ENCODE measurements around the gene HERC4.
"Not testable (repeated sequence)": the region's sequence is repeated elsewhere in the genome, so short reads cannot be mapped to it uniquely, and the experiment has no call there.

The HERC4 gene

GRCh38 chr10:68047554-68048327, 27.3 kb downstream of the HERC4 start:
- no peak for DNase-seq
- ATAC-seq: no peak

- ATAC-seq: no peak
- no peak for DNase-seq
Measured at GRCh38 chr10:68047122-68047521, 28.0 kb downstream of the HERC4 start.

GRCh38 chr10:68046642-68047041, 28.4 kb downstream of the HERC4 start:
- DNase-seq (no peak), ATAC-seq (no peak)

- ATAC-seq (no peak), DNase-seq (no peak)
Measured at GRCh38 chr10:68043030-68043429, 32.1 kb downstream of the HERC4 start.

- no peak for DNase-seq
- ATAC-seq: no peak
Measured at GRCh38 chr10:68032113-68032512, 43.0 kb downstream of the HERC4 start.

- DNase-seq (no peak), ATAC-seq (no peak)
Measured at GRCh38 chr10:68027429-68027828, 47.7 kb downstream of the HERC4 start.

- peak; percentile 19 for ATAC-seq
- no peak for DNase-seq
Measured at GRCh38 chr10:68023292-68023691, 51.8 kb downstream of the HERC4 start.

GRCh38 chr10:68022324-68022723, 52.8 kb downstream of the HERC4 start:
- DNase-seq, ATAC-seq: not testable (repeated sequence)

- DNase-seq, ATAC-seq: not testable (repeated sequence)
Measured at GRCh38 chr10:68016519-68016918, 58.6 kb downstream of the HERC4 start.

- ATAC-seq (no peak), DNase-seq (no peak)
Measured at GRCh38 chr10:68010426-68010940, 64.6 kb downstream of the HERC4 start.

GRCh38 chr10:68007356-68007755, 67.7 kb downstream of the HERC4 start:
- DNase-seq: no peak

GRCh38 chr10:68001539-68001938, 73.5 kb downstream of the HERC4 start:
- ATAC-seq (no peak), DNase-seq (no peak)

More at GRCh38 chr10:68007356-68007755, 67.7 kb downstream of the HERC4 start:
- ATAC-seq: no peak

- DNase-seq (no peak), ATAC-seq (no peak)
Measured at GRCh38 chr10:68001000-68001399, 74.1 kb downstream of the HERC4 start.

- ATAC-seq: no peak
- DNase-seq: no peak
Measured at GRCh38 chr10:67990093-67990492, 85.0 kb downstream of the HERC4 start.

- DNase-seq: no peak
- ATAC-seq: no peak
Measured at GRCh38 chr10:67988606-67989005, 86.5 kb downstream of the HERC4 start.

GRCh38 chr10:67982603-67983002, 92.5 kb downstream of the HERC4 start:
- ATAC-seq, DNase-seq: not testable (repeated sequence)

GRCh38 chr10:67978749-67979148, 96.3 kb downstream of the HERC4 start:
- ATAC-seq: no peak
- DNase-seq: no peak

- DNase-seq (no peak), ATAC-seq (no peak)
Measured at GRCh38 chr10:67977251-67977650, 97.8 kb downstream of the HERC4 start.

GRCh38 chr10:67976292-67977245, 98.5 kb downstream of the HERC4 start:
- DNase-seq: no peak
- no peak for ATAC-seq

GRCh38 chr10:67975871-67976270, 99.2 kb downstream of the HERC4 start:
- ATAC-seq: no peak
- DNase-seq: no peak

- no peak for DNase-seq
- ATAC-seq: no peak
Measured at GRCh38 chr10:67971311-67971710, 103.8 kb downstream of the HERC4 start.

GRCh38 chr10:67969875-67970274, 105.2 kb downstream of the HERC4 start:
- no peak for DNase-seq
- no peak for ATAC-seq

- DNase-seq, ATAC-seq: not testable (repeated sequence)
Measured at GRCh38 chr10:67966035-67966434, 109.0 kb downstream of the HERC4 start.
